C4-2B (cell line): ENCODE measurements around the gene CLIP4.

Experiments
- H3K27ac ChIP-seq: fragments of 450-650 bp; 2 replicates; pipeline ENCODE4 v1.5.1; 2017
- ZFX ChIP-seq: fragments of 450-650 bp; IDR thresholded peaks from 2 replicates; pipeline ENCODE4 v1.6.1; 2017
- TF ChIP-seq, protein P1 (sequence below): fragments of 450-650 bp; conservative IDR thresholded peaks from 2 replicates; pipeline ENCODE4 v1.5.1; 2017; ENCODE audit warnings: mild to moderate bottlenecking

CLIP4 gene, protein sequence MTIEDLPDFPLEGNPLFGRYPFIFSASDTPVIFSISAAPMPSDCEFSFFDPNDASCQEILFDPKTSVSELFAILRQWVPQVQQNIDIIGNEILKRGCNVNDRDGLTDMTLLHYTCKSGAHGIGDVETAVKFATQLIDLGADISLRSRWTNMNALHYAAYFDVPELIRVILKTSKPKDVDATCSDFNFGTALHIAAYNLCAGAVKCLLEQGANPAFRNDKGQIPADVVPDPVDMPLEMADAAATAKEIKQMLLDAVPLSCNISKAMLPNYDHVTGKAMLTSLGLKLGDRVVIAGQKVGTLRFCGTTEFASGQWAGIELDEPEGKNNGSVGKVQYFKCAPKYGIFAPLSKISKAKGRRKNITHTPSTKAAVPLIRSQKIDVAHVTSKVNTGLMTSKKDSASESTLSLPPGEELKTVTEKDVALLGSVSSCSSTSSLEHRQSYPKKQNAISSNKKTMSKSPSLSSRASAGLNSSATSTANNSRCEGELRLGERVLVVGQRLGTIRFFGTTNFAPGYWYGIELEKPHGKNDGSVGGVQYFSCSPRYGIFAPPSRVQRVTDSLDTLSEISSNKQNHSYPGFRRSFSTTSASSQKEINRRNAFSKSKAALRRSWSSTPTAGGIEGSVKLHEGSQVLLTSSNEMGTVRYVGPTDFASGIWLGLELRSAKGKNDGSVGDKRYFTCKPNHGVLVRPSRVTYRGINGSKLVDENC

DNA sequence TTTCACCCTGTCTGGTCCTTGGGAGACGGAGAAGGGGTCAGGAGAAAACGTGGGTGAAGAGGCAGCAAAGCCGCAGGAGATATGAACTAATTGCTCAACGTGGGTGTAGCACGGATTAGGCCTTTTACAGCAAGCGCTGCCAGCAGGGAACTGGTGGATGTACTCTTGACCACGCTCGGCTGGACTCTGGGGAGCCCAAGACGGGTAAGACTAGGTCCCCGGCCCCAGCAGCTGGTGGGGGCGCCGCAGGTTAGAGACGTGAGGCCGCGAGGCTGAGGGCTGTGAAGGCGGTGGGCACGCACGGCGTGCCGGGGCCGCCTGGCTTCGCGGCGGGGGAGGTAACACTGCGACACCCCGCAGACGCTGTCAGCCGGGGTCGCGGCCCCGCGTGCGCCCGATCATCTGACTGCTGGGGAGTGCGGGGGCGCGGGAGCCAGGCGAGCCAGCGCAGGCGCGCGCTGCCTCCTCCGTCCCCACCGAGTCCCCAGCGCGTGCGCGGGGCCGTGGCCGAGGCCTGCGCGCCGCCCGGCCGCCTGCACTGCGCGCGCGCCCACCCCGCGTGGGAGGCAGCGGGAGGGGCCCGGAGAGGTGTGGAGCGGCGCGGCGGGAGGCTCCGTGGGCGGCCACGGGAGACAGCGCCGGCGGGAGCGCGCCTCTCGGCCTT, at the start of gene CLIP4:
Gene CLIP4, plus strand, starts transcription at position 470 of the 664 bp plus-strand sequence. CDS start 5,974 bp downstream, outside the sequence.
- no peak within 1 kb of the TSS for H3K27ac ChIP-seq
- no peak for TF ChIP-seq ZFX
- TF ChIP-seq, protein P1, sequence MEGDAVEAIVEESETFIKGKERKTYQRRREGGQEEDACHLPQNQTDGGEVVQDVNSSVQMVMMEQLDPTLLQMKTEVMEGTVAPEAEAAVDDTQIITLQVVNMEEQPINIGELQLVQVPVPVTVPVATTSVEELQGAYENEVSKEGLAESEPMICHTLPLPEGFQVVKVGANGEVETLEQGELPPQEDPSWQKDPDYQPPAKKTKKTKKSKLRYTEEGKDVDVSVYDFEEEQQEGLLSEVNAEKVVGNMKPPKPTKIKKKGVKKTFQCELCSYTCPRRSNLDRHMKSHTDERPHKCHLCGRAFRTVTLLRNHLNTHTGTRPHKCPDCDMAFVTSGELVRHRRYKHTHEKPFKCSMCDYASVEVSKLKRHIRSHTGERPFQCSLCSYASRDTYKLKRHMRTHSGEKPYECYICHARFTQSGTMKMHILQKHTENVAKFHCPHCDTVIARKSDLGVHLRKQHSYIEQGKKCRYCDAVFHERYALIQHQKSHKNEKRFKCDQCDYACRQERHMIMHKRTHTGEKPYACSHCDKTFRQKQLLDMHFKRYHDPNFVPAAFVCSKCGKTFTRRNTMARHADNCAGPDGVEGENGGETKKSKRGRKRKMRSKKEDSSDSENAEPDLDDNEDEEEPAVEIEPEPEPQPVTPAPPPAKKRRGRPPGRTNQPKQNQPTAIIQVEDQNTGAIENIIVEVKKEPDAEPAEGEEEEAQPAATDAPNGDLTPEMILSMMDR, result no peak

DNA sequence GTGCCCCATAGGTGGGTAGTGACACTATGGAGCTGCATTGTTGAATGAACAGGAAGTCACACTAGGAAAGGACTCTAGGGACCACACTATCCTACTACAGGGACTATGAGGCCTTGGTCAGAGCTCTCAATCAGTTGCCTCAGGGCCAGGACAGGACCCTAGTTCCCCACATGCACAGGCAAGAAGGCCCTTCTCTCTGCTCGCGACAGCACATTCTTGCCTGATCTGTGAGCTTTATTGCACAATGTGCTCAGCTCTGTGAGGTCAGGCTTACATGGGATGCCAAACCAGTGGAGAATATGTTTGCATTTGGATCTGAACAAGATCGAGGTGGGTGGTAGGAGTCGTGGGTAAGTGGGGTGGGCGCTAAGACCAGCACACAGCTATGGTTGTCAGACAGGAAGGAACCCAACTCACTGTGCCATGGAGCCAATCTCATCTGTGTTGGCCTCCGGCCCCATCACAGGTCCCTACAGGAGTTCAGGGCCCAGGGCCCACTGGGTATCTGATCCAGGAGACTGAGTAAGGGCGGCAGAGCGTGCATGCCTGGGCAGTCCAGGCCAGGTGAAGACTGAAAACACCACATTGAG, 48.8 kb upstream of the CLIP4 start:
- TF ChIP-seq, protein P1, result no peak
- no peak for TF ChIP-seq ZFX
- no peak overlapping the region for H3K27ac ChIP-seq

DNA sequence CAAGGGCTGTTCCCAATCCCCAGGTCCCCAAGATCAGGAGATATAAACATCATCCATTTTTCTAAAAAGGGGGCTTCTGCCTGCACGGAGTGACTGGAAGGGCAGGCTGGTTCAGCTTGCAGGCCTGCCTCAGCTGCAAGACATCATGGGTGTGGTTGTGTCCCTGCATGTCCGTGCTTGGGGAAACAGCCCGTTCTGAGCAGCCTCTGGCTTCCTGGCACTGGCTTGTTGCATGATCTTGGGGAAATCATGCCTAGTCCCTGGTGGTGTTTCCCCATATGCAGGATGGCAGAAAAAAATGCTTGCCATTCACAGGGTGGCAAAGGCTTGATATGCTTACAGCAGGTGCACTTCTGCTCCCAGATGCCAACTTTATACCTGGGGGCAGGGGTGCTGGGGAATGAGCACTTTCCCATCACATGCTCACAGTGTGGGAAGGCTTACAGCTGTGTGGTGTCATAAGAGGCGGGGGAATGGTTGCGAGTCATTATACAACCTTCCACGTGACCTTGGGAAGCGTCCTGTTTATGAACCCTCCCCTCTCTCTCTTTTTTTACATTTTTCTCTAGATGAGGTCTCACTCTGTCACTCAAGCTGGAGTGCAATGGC, 48.1 kb upstream of the CLIP4 start:
- H3K27ac ChIP-seq, result no peak overlapping the region
- TF ChIP-seq, protein P1, result no peak

DNA sequence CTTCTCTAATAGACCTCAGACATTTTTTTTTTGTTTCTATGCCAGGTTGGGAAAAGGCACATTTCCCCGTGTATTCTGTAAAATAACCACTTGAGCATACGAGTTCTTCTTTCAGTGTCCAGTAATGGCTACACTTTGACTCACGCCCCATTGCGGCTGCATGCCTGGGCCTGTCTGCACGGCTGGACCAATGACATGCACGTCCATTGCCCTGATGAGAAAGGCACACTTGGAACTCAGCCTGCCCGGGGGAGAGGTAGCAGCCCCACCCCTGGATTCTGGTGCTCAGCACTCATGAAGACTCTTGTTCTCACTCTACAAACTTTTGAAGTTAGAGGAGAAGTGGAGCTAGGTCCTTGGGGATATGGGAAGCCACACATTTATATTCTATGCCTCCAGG, 46.7 kb upstream of the CLIP4 start:
- TF ChIP-seq, protein P1, result no peak
- TF ChIP-seq ZFX, result no peak
- no peak overlapping the region for H3K27ac ChIP-seq

DNA sequence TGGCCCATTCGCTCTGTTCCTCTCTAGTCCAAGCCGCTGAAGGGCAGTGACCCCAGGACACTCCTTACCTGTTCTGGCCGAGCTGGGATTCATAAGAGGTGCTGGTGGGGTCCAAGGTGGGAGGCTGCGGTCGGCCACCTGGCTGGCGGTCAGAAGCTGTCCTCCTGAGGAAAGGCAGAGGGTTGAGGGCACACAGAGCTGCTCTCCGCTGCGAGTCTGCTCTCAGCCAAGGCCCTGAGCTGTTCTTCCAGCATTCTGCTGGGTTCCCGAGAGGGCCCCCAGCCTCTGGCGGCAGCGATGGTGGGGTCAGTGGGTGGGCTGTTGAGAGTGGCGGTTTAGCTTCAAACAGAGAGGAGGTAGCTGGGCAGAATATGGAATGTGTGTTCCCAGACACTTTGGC, 44.7 kb upstream of the CLIP4 start:
- TF ChIP-seq, protein P1, result no peak
- no peak for TF ChIP-seq ZFX

DNA sequence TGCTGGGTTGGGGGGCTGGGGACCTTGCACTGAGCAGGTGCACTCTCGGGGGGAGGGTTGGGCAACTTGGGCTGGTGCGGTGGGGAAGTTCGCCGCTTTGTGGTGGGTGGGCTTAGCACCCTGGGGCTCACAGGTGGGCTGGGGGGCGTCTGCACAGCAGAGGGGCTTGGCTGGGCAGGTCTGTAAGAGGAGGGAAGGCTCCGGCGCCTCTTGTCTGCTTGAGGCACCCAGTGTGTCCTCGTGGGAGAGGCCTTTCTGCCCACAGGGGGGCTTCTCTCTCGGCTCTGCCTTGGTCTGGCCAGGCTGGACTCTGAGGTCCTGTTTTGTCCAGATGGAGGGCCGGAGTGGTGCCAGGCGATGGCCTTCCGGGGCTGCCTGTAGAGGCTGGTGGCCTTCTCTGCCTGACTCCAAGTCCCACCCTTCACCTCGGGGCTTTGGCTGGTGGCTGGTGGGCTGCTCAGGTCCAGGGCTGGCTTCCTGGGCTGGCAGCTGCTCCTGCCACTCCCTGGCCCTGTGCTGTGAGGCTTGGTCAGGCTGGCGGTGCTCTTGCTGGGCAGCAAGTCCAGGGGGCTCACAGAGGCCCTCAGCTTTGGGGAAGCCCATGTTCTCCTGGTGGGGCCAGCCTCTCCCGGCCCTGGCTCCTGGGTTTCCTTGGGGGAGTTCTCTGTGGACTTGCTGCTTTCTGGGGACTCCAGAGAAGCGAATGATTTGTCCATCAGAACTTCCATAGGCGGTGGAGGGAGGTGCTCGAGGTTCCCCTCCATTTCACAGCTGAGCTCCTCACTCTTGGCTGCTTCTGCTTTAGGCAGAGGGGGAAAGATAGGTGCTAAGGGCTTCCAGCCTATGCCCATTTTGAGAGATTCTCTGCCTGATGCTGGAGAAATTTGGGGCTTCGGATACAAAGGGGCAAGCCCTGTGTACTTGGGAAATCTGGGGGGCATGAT, 43.9 kb upstream of the CLIP4 start:
- TF ChIP-seq ZFX, result no peak
- TF ChIP-seq, protein P1, result no peak
- H3K27ac ChIP-seq, result no peak overlapping the region

More for the DNA sequence above, 44.7 kb upstream of the CLIP4 start:
- no peak overlapping the region for H3K27ac ChIP-seq
